Liver (tissue), 9 donors: ENCODE data around the gene DERL2. TPM values are rescaled to one million over a fixed set of nuclear protein-coding genes. Genes with fewer than 3 reads are reported as not detected.

Source experiments
- DNase-seq: peaks from one replicate; pipeline ENCODE4 v3.0.0-alpha.2; 2017; ENCODE audit warnings: low spot score
- H3K27ac ChIP-seq, 2 donors: one replicate each; pipeline ENCODE4 v1.7.0; 2013; ENCODE audit warnings: inconsistent platforms in 2 of 2, low read length in 2 of 2, control low read depth in 1 of 2, low read depth in 1 of 2, mild to moderate bottlenecking in 1 of 2
- H3K27me3 ChIP-seq, 4 donors: one replicate each; pipeline versions ENCODE4 v1.6.1 to v1.7.0; 2013; ENCODE audit warnings: low read length in 3 of 4, inconsistent platforms in 1 of 4, mild to moderate bottlenecking in 1 of 4, moderate library complexity in 1 of 4; ENCODE audit not compliant: control insufficient read depth in 4 of 4, insufficient read depth in 4 of 4
- H3K36me3 ChIP-seq, 4 donors: one replicate each; pipeline versions ENCODE4 v1.6.1 to v1.7.0; 2013; ENCODE audit warnings: low read length in 3 of 4, mild to moderate bottlenecking in 3 of 4, low read depth in 1 of 4, moderate library complexity in 1 of 4; ENCODE audit not compliant: control insufficient read depth in 4 of 4, insufficient read depth in 3 of 4
- H3K4me1 ChIP-seq, 4 donors: one replicate each; pipeline versions ENCODE4 v1.6.1 to v1.7.0; 2013; ENCODE audit warnings: low read length in 3 of 4, mild to moderate bottlenecking in 3 of 4, moderate library complexity in 1 of 4; ENCODE audit not compliant: control insufficient read depth in 4 of 4, insufficient read depth in 4 of 4
- H3K4me3 ChIP-seq, 3 donors: one replicate each; pipeline versions ENCODE4 v1.6.1 to v1.7.0; 2013; ENCODE audit warnings: low read length in 3 of 3, control low read depth in 1 of 3, low read depth in 1 of 3, mild to moderate bottlenecking in 1 of 3
- H3K9ac ChIP-seq, 2 donors: one replicate each; pipeline ENCODE4 v1.7.0; 2013; ENCODE audit warnings: low read length in 2 of 2, mild to moderate bottlenecking in 2 of 2, moderate library complexity in 2 of 2, control low read depth in 1 of 2, low read depth in 1 of 2
- H3K9me3 ChIP-seq, 4 donors: one replicate each; pipeline versions ENCODE4 v1.6.1 to v1.7.0; 2013; ENCODE audit warnings: low read length in 3 of 4; ENCODE audit not compliant: control insufficient read depth in 4 of 4
- ATF3 ChIP-seq: IDR thresholded peaks from 2 replicates; pipeline ENCODE4 v1.6.1; 2016; ENCODE audit warnings: antibody characterized with exemption
- EGR1 ChIP-seq, 2 donors: IDR thresholded peaks; 2 replicates each; pipeline ENCODE4 v1.6.1; 2016 to 2018; ENCODE audit warnings: antibody characterized with exemption in 2 of 2, low read depth in 2 of 2
- FOXA1 ChIP-seq: IDR thresholded peaks from 2 replicates; pipeline ENCODE4 v1.6.1; 2016; ENCODE audit warnings: antibody characterized with exemption
- FOXA2 ChIP-seq: IDR thresholded peaks from 2 replicates; pipeline ENCODE4 v1.6.1; 2016; ENCODE audit warnings: antibody characterized with exemption
- GABPA ChIP-seq, 2 donors: IDR thresholded peaks in 1 of 2; conservative IDR thresholded peaks in 1 of 2; 2 replicates each; pipeline ENCODE4 v1.6.1; 2016; ENCODE audit warnings: antibody characterized with exemption in 2 of 2, mild to moderate bottlenecking in 1 of 2, moderate library complexity in 1 of 2
- HNF4A ChIP-seq, 2 donors: conservative IDR thresholded peaks; 2 replicates each; pipeline ENCODE4 v1.6.1; 2016; ENCODE audit warnings: antibody characterized with exemption in 2 of 2, mild to moderate bottlenecking in 2 of 2
- REST ChIP-seq: IDR thresholded peaks from 2 replicates; pipeline ENCODE4 v1.6.1; 2016; ENCODE audit warnings: antibody characterized with exemption, mild to moderate bottlenecking
- YY1 ChIP-seq: IDR thresholded peaks from 2 replicates; pipeline ENCODE4 v1.6.1; 2016; ENCODE audit warnings: antibody characterized with exemption, mild to moderate bottlenecking
- WGBS: extraction: QIAGEN DNeasy Blood & Tissue Kit; methylation state at CpG from one replicate; pipeline ENCODE4 v1.1.7; 2013; 5-methylcytosine and 5-hydroxymethylcytosine counted together
- polyA plus RNA-seq, 2 donors: library from polyadenylated mRNA; stranded (reverse) in 1 of 2; unstranded in 1 of 2; fragments of 200-250 nt in 1 of 2; fragments of >200 nt in 1 of 2; fragmentation: Nextera tagmentation in 1 of 2; extraction: Ambion mirVana in 1 of 2; gene quantifications; one replicate each; pipeline versions ENCODE4 v1.2.1 to v1.2.3, GENCODE V29; 2013 to 2015
- total RNA-seq, 2 donors: library from RNA; depleted of rRNA; stranded (reverse); fragments of >200 nt; gene quantifications; one replicate each; pipeline ENCODE4 v1.2.3, GENCODE V29; 2014
- TF ChIP-seq, protein P1 (sequence below): IDR thresholded peaks from 2 replicates; pipeline ENCODE4 v1.6.1; 2016; ENCODE audit warnings: antibody characterized with exemption
- TF ChIP-seq, protein P2 (sequence below): fragments of 150-350 bp; IDR thresholded peaks from 2 replicates; pipeline ENCODE4 v1.5.1; 2017; ENCODE audit warnings: improper control_type of control experiment, low read depth, low read length; ENCODE audit not compliant: missing input control
- donor health status: healthy.
- donor health status: healthy.
- donor health status: healthy.
- donor health status: healthy.
- donor health status: healthy.

The DERL2 gene
- total and polyA plus RNA-seq, 4 donors = 35.8 to 75.3 (median 45.9) TPM

DNA sequence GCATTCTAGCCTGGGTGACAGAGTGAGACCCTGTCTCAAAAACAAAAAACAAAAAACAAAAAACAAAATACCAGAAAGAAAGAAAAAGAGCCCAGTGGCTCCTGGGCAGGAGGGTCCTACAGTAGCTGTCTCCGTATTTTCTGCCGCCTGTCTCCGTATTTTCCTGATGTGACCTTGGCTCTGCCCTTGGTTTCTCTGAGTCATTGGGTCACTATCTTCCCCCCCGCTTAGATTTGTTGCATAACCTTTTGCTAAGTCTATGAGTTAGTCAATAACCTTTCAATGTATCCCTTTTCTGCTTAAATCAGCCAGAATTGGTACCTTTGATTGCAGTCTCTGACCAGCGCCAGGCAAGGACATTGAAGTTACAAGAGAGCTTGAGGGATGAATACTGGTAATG, 37.3 kb upstream of the DERL2 start:
- no peak for DNase-seq
- Histone ChIP-seq H3K4me1 (no peaks in the 10 kb centered on the region), H3K9me3 (no peaks in the 10 kb centered on the region), H3K36me3 (no peaks in the 10 kb centered on the region), H3K27me3 (no peaks in the 10 kb centered on the region), H3K4me3 (no peak overlapping the region), H3K9ac (no peak overlapping the region), H3K27ac (no peak overlapping the region)
- TF ChIP-seq YY1 (no peak), FOXA1 (no peak), ATF3 (no peak), REST (no peak), GABPA (IDR thresholded peaks at IDR 0.05 in 1 of 2, conservative IDR thresholded peaks at IDR 0.05 in 1 of 2) (no peak), FOXA2 (no peak), HNF4A (conservative IDR thresholded peaks at IDR 0.05) (no peak)
- TF ChIP-seq, protein P1, sequence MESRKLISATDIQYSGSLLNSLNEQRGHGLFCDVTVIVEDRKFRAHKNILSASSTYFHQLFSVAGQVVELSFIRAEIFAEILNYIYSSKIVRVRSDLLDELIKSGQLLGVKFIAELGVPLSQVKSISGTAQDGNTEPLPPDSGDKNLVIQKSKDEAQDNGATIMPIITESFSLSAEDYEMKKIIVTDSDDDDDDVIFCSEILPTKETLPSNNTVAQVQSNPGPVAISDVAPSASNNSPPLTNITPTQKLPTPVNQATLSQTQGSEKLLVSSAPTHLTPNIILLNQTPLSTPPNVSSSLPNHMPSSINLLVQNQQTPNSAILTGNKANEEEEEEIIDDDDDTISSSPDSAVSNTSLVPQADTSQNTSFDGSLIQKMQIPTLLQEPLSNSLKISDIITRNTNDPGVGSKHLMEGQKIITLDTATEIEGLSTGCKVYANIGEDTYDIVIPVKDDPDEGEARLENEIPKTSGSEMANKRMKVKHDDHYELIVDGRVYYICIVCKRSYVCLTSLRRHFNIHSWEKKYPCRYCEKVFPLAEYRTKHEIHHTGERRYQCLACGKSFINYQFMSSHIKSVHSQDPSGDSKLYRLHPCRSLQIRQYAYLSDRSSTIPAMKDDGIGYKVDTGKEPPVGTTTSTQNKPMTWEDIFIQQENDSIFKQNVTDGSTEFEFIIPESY = no peak
- TF ChIP-seq, protein P2, sequence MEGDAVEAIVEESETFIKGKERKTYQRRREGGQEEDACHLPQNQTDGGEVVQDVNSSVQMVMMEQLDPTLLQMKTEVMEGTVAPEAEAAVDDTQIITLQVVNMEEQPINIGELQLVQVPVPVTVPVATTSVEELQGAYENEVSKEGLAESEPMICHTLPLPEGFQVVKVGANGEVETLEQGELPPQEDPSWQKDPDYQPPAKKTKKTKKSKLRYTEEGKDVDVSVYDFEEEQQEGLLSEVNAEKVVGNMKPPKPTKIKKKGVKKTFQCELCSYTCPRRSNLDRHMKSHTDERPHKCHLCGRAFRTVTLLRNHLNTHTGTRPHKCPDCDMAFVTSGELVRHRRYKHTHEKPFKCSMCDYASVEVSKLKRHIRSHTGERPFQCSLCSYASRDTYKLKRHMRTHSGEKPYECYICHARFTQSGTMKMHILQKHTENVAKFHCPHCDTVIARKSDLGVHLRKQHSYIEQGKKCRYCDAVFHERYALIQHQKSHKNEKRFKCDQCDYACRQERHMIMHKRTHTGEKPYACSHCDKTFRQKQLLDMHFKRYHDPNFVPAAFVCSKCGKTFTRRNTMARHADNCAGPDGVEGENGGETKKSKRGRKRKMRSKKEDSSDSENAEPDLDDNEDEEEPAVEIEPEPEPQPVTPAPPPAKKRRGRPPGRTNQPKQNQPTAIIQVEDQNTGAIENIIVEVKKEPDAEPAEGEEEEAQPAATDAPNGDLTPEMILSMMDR = no peak
- 86% methylated on average over 5 of the region's 5 CpGs for WGBS

GRCh38 chr17:5522476-5522875, 36.5 kb upstream of the DERL2 start:
- no peaks in the 10 kb centered on the region for H3K27me3 ChIP-seq
- H3K27ac ChIP-seq = no peak overlapping the region
- no peak overlapping the region for H3K9ac ChIP-seq
- H3K4me3 ChIP-seq = no peak overlapping the region
- H3K9me3 ChIP-seq = no peaks in the 10 kb centered on the region
- H3K36me3 ChIP-seq = no peaks in the 10 kb centered on the region
- DNase-seq = no peak
- no peaks in the 10 kb centered on the region for H3K4me1 ChIP-seq
- TF ChIP-seq GABPA (IDR thresholded peaks at IDR 0.05 in 1 of 2, conservative IDR thresholded peaks at IDR 0.05 in 1 of 2) (no peak), EGR1 (IDR thresholded peaks at IDR 0.05; ENCODE audit: low read depth in 2 of 2) (no peak)
- 98% methylated on average over 1 of the region's 1 CpG for WGBS
